ENCODE data around the gene HEBP2.
"Not testable (repeated sequence)": the region's sequence is repeated elsewhere in the genome, so short reads cannot be mapped to it uniquely, and the experiment has no call there.

Gene HEBP2

GRCh38 chr6:138403801-138404665 lies at the start of gene HEBP2:
Gene HEBP2 (plus strand): TSS chr6:138404223. CDS start chr6:138404496, 273 bp downstream.
- DNase-seq: peak; percentile 70

DNA sequence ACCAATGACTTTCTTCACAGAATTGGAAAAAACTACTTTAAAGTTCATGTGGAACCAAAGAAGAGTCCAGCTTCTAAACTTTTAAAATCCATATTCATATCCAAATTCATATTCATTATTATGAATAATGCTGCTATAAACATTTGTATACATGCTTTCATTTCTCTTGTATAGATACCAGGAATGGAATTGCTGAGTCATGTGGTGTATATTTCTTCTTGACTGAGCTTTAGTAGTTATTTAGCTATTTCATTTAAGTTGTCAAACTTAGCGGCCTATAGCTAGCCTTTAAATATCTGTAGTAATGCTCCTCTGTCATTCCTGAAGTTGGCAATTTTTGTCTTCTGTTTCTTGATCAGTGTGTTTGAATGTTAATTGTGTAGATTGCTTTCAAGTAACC lies 46.1 kb upstream of the HEBP2 start:
- no peak for DNase-seq

- not testable (repeated sequence) for DNase-seq
Measured at GRCh38 chr6:138368684-138369083, 35.3 kb upstream of the HEBP2 start.

- no peak for DNase-seq
Measured at GRCh38 chr6:138370631-138371451, 33.2 kb upstream of the HEBP2 start.

GRCh38 chr6:138371452-138371711 lies 32.6 kb upstream of the HEBP2 start:
- DNase-seq: no peak

DNA sequence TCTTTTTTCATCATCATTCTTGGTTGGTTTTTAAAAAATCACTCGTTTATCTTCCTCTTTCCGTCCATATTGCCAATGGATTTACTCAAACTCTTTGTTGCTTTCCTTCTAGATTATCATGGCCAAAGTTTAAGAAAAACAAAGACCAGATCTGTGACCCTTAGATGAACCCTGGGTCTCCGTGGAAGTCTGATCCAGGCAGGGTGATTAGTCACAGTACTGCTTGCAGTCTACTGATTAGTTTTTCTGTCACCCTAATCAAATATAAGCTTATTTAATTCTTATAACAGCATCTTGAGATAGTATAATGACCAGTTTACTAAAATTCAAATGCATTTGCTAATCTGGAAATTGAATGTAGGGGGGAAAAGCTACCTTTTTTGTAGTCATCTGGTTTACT lies 32.3 kb upstream of the HEBP2 start:
- no peak for DNase-seq

GRCh38 chr6:138372711-138373463 lies 31.1 kb upstream of the HEBP2 start:
- DNase-seq: no peak

DNA sequence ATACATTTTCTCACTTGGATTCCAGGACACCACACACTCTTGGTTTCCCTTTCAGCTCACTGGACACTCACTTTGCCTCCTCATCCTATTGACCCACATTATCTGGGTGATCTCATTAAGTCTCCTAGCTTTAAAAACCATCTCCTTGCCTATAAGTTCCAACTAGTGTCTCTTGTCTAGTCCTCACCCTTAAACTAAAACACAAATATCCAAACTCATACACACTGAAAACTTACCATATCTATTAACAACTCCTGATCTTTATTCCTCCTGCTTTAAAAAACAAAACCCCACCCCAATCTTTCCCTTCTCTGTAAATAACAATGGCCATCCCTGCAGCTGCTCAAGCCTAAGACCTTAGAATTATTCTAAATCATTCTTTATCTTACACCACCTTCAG lies 29.8 kb upstream of the HEBP2 start:
- no peak for DNase-seq

GRCh38 chr6:138374815-138375214 lies 29.2 kb upstream of the HEBP2 start:
- DNase-seq: no peak

DNA sequence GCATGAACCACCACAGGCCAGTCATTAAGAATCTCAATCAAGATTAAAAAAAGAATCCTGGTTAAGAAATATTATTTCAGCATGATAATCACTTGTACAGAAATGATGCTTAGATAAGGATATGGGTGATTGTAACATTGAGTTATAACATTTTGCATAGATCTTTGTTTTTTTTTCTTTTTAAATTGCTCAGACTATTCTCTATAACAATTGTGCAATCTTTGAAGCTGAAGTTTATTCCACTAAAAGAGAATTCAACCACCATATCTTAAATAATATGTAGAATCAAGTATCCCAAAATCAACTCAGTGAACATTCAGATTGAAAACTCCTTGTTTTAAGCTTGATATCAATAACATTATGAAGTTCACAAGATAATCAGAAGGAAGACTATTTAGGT lies 27.0 kb upstream of the HEBP2 start:
- DNase-seq: no peak

GRCh38 chr6:138377844-138378243 lies 26.2 kb upstream of the HEBP2 start, which contains the start of gene SMIM28:
Gene SMIM28 (plus strand): TSS chr6:138377905. CDS start chr6:138378073, 168 bp downstream.
- DNase-seq: no peak

GRCh38 chr6:138378463-138378862 lies 25.6 kb upstream of the HEBP2 start:
- no peak for DNase-seq

DNA sequence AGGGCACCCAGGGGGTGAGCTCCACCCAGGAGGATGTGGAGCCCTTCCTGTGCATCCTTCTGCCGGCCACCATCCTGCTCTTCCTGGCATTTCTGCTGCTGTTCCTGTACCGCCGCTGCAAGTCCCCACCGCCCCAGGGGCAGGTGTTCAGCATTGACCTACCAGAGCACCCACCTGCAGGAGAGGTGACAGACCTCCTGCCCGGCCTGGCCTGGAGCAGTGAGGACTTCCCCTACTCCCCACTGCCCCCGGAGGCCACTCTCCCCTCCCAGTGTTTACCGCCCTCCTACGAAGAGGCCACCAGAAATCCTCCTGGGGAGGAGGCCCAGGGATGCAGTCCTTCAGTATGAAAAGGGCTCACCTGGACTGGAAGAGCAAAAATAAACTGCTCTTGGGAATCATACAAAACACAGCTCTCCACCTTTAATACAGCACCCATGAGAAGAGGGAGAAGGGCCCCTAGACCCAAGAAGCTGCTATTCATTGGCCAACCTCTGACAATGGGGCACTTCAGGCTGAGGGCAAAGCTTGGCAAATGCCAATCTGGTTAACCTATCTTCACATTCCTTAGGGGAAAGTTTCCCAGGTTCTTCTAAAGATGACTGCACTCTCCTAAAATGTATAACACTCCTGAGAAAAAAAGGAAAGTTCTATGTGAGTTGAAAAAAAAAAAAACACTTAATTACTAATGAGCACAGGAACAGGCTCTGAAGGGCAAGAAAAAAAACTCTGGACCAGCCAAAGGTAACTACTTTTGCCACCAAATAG lies 21.3 kb upstream of the HEBP2 start:
- DNase-seq: no peak

DNA sequence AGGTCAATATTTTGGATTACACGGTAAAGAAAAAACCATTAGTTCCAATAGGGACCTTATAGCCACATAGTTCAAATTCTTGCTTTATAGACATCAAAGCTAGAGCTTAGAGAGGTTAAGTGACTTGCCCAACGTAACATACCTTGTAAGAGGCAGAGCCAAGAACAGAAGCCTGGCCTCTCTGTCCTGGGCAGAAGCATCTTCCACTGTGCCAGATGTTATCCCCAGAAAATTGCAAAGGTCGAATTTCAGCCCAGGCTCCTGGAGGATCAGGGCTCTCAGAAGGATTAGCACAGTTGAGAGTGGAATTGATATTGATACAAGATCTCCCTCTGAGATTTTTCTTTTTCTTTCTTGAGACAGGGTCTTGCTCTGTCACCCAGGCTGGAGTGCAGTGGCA lies 20.2 kb upstream of the HEBP2 start:
- no peak for DNase-seq

DNA sequence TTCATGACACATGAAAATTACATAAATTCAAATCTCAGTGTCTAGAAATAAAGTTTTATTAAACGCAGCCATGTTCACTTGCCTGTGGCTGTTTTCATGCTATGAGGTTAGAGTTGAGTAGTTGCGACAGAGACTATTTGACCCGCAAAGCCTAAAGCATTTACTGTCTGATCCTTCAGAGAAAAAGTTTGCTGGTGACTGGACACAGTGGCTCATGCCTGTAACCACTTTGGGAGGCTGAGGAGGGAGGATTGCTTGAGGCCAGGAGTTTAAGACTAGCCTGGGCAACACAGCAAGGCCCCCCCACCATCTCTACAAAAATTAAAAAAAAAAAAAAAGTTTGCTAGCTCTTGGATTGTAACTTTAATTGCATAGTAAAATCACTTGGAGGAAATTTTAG lies 17.1 kb upstream of the HEBP2 start:
- DNase-seq: no peak

DNA sequence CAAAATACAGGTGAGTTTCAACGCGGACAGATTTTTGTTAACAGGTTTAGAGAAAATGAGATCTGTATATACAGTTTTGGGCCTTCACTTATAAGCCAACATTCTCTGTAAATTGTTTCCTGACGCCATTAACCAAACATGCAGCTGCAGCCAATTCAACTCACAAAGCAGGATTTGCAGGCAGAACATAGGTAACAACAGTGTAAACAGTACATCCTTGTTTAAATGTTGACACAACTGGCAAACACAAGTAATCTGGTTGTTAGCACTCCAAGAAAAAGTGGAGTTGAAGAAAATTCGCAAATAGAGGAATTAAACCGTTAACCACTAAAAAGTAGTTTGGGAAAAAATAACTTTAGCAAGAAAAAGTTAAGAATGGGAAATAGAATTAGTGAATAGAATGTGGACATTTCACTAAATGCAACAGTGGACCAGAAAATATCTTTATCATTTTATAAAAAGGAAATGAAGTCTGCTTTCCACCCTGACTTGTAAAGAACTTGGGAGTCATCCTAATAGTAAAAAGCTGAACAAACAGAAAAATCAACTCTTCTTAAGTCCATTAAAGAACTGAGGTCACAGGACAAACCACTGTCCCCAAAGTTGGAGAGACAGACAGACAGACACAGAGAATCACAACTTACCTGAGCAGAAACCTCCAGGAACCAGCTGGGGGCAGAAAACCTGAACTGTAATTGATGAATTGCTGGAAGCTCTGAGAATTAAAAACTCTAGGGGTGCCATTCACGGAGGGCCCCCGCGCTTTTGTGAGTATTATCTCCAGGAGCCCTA lies 16.2 kb upstream of the HEBP2 start:
- DNase-seq: no peak

DNA sequence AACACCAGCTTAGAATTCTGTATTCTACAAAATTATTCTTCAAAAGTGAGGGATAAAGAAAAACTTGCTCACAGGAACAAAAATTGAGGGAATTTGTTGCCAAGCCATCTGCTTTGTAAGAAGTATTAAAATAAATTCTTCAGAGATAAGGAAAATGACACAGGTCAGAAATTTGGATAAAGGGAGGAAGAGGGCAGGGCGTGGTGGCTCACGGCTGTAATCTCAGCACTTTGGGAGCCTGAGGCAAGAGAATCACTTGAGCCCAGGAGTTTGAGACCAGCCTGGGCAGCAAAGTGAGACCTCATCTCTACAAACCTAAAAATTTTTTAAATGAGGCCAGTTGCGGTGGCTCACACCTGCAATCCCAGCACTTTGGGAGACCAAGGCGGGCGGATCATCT lies 14.5 kb upstream of the HEBP2 start:
- DNase-seq: no peak

GRCh38 chr6:138393871-138394783 lies 9.9 kb upstream of the HEBP2 start:
- no peak for DNase-seq

DNA sequence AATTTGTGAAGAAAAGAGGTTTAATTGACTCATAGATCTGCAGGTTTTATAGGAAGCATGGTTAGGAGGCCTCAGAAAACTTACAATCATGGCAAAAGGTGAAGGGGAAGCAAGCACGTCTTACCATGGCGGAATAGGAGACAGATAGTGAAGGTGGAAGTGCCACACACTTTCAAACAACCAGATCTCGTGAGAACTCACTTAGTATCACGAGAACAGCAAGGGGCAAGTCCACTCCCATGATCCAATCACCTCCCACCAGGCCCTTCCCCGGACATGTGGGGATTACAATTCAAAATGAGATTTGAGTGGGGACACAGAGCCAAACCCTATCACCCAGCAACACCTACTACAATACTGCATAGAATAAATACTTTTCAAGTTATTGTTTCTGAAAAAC lies 7.3 kb upstream of the HEBP2 start:
- DNase-seq: no peak
